DND-41 (cell line): ENCODE measurements around the gene CTXND1.

Experiments used
- EZH2 ChIP-seq: IDR thresholded peaks from 3 replicates; pipeline ENCODE4 v1.6.1; 2012; ENCODE audit warnings: borderline replicate concordance, low read depth, mild to moderate bottlenecking, moderate library complexity, low read length, inconsistent platforms; ENCODE audit not compliant: severe bottlenecking
- TF ChIP-seq, protein P1 (sequence below): IDR thresholded peaks from 2 replicates; pipeline ENCODE4 v1.5.1; 2012; ENCODE audit warnings: borderline replicate concordance, low read length, moderate library complexity, mild to moderate bottlenecking; ENCODE audit not compliant: poor library complexity, severe bottlenecking; ENCODE audit errors: extremely low read depth

DNA sequence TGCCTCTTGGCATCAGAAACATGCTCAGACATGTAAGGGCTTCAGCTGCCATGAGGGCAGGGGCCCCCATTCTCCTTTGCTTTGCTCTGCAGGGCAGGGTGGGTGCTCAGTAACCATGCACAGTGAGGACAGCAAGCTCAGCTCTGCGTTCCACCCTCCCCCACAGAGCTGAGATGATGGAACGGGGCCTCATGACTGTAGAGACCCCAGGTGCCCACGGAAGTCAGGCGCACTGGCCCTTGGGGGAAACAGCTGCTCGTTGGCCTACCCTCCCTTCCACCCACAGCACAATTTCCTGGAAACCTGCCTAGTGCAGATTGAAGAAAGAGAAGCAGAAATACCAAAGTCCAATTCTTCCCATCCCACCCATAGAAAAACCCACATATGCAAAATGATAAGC is 10.5 kb downstream of the CTXND1 start:
- TF ChIP-seq, protein P1, sequence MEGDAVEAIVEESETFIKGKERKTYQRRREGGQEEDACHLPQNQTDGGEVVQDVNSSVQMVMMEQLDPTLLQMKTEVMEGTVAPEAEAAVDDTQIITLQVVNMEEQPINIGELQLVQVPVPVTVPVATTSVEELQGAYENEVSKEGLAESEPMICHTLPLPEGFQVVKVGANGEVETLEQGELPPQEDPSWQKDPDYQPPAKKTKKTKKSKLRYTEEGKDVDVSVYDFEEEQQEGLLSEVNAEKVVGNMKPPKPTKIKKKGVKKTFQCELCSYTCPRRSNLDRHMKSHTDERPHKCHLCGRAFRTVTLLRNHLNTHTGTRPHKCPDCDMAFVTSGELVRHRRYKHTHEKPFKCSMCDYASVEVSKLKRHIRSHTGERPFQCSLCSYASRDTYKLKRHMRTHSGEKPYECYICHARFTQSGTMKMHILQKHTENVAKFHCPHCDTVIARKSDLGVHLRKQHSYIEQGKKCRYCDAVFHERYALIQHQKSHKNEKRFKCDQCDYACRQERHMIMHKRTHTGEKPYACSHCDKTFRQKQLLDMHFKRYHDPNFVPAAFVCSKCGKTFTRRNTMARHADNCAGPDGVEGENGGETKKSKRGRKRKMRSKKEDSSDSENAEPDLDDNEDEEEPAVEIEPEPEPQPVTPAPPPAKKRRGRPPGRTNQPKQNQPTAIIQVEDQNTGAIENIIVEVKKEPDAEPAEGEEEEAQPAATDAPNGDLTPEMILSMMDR: no peak
- TF ChIP-seq EZH2: no peak
